GM10847 (cell line): Measurements from ENCODE around the gene PYGB.

Experiments used
- POLR2A ChIP-seq: IDR thresholded peaks from 2 replicates; pipeline ENCODE4 v1.6.1; 2011; ENCODE audit not compliant: insufficient read length; ENCODE audit errors: extremely low read depth

The PYGB gene

GRCh38 chr20:25247956-25248785 is at the start of gene PYGB:
Gene PYGB, plus strand, starts transcription at chr20:25248085. Its CDS starts 94 bp downstream, at chr20:25248179.
- TF ChIP-seq POLR2A: peak; percentile 89

GRCh38 chr20:25198663-25199383 is 49.1 kb upstream of the PYGB start:
- no peak for TF ChIP-seq POLR2A

GRCh38 chr20:25199473-25200260 is 48.2 kb upstream of the PYGB start:
- TF ChIP-seq POLR2A: no peak

DNA sequence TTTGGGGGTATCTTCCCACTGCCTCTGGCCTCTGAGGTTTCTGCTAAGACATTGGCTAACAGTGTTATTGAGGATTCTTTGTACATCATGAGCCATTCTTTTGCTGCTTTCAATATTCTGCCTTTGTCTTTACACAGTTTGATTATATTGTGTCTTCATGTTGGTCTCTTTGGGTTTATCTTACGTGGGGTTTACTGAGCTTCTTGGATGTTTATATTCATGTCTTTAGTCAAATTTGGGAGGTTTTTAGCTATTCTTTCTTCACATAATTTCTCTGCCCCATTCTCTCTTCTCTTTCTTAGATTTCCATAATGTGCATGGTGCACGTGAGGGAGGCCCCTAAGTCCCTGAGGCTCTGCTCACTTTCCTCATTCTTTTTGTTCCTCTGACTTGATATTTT is 44.8 kb upstream of the PYGB start:
- no peak for TF ChIP-seq POLR2A

DNA sequence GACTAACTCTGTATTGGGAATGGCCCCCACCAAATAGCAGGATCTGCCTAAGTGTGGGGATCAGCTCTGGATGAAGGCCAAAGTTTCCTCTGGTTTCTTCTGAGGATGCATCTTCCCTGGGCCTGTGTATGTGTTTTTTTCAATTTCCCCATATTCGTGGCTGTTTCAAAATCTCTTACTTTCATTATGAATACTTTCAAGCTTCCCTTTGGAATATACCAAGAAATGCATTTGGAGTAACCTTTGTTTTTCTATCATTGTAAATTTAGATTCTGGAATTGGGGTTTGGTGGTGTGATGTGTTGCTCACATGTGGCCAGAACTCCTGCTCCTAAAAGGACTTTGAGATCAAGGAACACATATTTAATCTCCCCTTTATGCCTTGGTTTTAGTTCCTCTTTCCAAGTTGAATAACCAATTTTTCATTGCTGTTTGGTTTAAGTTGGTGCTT is 44.0 kb upstream of the PYGB start:
- no peak for TF ChIP-seq POLR2A

- TF ChIP-seq POLR2A: no peak
These were observed 43.2 kb upstream of the PYGB start for GRCh38 chr20:25204550-25205276.

DNA sequence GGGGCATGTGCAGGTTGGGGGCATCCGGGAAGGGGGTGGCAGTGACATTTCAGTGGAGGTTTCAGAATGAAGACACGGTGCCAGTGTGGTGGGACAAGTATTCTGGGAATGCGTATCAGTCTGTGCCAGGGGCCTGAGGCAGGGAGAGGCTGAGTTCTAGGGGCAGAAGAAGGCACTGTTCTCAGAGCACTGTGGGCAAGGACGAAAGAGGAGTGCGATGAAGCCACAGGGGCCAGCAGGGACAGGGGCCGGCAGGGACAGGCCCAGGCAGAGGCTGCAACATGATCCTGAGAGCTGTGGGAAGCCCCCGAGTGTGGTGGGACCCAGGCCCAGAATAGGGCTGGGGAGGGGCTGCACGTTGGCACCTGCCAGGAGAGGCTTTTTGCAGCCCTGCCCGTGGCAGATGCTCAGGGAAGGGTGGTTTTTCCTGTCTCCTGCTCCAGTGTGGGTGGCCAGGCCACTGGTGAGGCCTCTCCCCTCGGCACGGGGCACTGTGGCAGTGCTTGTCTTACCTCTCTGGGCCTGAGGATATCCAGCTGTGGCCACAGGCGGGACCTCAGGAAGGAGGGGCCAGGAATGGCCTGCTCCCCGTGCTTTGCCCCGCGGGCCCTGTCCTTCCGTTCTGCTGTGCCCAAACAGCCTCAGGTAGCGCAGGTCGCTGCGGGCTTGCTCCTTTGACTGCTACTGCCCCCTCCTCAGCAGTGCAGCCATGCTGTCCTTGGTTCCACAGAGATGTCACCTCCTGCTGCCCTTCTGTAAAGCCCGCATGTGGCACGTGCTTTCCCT is 42.4 kb upstream of the PYGB start:
- TF ChIP-seq POLR2A: no peak

- TF ChIP-seq POLR2A: no peak
These were observed 41.9 kb upstream of the PYGB start for GRCh38 chr20:25206063-25206403.

DNA sequence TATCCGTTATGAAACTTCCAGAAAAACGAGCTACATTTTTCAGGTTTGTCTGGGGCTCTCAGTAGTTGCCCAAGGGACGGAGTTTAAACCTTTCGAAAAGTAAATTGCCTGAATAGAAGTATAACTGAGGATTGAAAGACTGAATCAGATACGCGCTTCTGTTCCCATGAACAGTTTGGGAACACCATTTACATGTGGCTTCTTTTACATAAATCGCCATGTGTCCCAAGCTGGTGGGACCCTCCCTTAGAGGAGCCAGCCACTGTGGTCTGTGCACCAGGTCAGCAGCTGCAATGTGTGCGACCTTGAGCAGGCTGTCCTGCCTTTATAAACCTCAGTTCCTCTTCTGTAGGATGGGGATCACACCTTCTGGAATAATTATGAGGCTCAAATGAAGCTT is 41.3 kb upstream of the PYGB start:
- TF ChIP-seq POLR2A: no peak

GRCh38 chr20:25207149-25207959 is 40.5 kb upstream of the PYGB start:
- TF ChIP-seq POLR2A: no peak

GRCh38 chr20:25207960-25208534 is 39.8 kb upstream of the PYGB start:
- no peak for TF ChIP-seq POLR2A

DNA sequence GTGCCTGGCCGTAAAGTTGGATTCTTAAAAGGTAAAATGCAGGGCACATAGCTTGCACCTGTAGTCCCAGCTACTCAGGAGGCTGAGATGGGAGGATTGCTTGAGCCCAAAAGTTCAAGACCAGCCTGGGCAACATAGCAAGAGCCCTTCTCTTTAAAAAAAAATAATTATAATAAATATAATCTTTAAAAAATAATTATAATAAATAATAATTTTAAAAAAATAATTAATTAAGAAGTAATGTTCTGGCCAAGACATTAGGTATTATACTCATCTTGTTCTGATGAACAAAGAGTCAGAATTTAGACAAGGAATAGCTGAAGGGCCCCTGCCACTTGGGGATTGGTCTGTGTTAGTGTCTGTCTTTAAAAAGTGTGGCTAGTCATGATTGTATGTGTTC is 38.5 kb upstream of the PYGB start:
- TF ChIP-seq POLR2A: no peak

DNA sequence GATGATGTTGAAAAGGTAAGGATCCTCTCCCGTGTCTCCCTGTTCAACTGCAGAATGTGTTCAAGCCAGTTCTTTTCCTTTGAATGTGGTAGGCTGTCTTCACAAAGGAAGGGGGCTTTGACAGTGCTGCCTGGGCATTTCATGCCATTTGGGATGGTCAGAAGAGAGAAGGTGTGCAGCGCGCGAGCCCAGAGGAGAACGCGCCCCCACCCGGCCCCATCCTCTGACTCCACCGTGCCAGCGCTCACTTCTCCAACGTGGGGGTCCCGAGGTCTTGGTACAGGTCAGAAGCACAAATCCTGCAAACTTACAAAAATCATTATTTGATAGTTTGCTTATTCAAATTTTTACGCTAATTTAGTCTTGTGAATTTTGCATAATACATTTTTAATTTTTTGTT is 38.0 kb upstream of the PYGB start:
- TF ChIP-seq POLR2A: no peak
